Anterior cingulate cortex (tissue), 58 donors: ENCODE data around the gene DYNLL1.

Experiments
- DNase-seq, 58 donors: peaks; one replicate each; lab custom pipeline; 2025; lab: John Stamatoyannopoulos, UW

The DYNLL1 gene

GRCh38 chr12:120542166-120542565 is 46.3 kb downstream of the DYNLL1 start:
- DNase-seq: no peak

- no peak for DNase-seq
These were observed 48.8 kb downstream of the DYNLL1 start for GRCh38 chr12:120544691-120545090.

- DNase-seq: no peak
These were observed 50.1 kb downstream of the DYNLL1 start for GRCh38 chr12:120546050-120546386.
